Measurements from ENCODE around the gene IRF6. TPM values are rescaled to one million over a fixed set of nuclear protein-coding genes. Genes with fewer than 3 reads are reported as not detected.

Gene IRF6
- total RNA-seq, 4 donors from 2014 or later, result 0.46 to 1.2 (median 0.75) TPM

DNA sequence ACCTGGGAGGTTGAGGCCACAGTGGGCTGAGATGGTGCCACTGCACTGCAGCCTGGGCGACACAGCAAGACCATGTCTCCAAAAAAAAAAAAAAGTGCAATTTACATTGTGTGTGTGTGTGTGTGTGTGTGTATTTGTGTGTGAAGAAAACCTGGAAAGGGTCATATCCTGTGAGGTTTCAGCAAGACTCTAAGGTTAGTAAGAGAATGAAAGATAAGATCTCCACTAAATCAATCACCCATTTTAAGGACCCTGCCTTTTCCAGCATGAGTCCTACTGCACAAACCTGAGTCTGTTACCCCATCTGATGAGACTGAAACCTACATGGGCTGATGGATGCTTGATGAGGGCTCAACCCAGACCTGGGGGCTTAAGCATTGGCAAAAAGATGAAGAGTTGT is 16.7 kb downstream of the IRF6 start:
- 67% methylated on average over 1 of the region's 1 CpG for WGBS
- intact Hi-C loops (cut with DNase I), result no loop called here
- Histone ChIP-seq H3K36me3 (peaks cover 0 to 43% (median 0%) of the 10 kb centered on the region in 4 donors), H3K27ac (replicated peaks in 1 of 4) (peak overlapping the region in 1 of 4 donors; percentile 81), H3K27me3 (no peaks in the 10 kb centered on the region), H3K4me3 (no peak overlapping the region), H3K9me3 (no peaks in the 10 kb centered on the region), H3K4me1 (peaks cover 19 to 34% (median 28%) of the 10 kb centered on the region in 4 donors)
- TF ChIP-seq POLR2AphosphoS5 (IDR thresholded peaks at IDR 0.05), result no peak
- no peak for TF ChIP-seq POLR2A (IDR thresholded peaks at IDR 0.05; ENCODE audit: low read depth)
- TF ChIP-seq, protein P1, sequence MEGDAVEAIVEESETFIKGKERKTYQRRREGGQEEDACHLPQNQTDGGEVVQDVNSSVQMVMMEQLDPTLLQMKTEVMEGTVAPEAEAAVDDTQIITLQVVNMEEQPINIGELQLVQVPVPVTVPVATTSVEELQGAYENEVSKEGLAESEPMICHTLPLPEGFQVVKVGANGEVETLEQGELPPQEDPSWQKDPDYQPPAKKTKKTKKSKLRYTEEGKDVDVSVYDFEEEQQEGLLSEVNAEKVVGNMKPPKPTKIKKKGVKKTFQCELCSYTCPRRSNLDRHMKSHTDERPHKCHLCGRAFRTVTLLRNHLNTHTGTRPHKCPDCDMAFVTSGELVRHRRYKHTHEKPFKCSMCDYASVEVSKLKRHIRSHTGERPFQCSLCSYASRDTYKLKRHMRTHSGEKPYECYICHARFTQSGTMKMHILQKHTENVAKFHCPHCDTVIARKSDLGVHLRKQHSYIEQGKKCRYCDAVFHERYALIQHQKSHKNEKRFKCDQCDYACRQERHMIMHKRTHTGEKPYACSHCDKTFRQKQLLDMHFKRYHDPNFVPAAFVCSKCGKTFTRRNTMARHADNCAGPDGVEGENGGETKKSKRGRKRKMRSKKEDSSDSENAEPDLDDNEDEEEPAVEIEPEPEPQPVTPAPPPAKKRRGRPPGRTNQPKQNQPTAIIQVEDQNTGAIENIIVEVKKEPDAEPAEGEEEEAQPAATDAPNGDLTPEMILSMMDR (IDR thresholded peaks at IDR 0.05), result no peak
- TF ChIP-seq EP300 (IDR thresholded peaks at IDR 0.05), result no peak
- no peak for DNase-seq (ENCODE audit: extremely low spot score)

DNA sequence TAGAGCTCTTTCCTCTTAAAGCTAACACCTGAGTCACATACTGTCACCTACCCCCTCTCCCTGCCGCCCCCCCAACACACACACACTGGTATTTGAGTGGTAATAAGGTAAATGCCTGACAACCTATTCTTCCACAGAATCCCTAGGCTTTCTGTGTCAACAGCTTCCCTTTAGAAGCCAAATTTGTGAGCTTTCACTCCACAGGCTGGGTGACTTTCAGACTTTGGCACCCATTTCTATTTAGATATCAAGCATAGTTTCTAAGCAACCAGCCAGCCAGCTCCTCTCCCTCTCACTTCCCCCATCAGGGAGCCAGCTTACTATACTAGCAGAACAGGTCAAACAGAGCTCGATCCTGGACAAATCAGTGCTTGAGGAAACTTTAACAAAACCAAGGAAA is 18.4 kb downstream of the IRF6 start:
- H3K27me3 ChIP-seq, result no peaks in the 10 kb centered on the region
- intact Hi-C loops (cut with DNase I), result loop anchor here (2.0 kb wide), 1 partner anchor 39 kb away; the partner anchor contains the start of gene UTP25
- no peak overlapping the region for H3K4me3 ChIP-seq
- no peak for DNase-seq (ENCODE audit: extremely low spot score)
- peaks cover 32 to 46% (median 39%) of the 10 kb centered on the region in 4 donors for H3K4me1 ChIP-seq
- H3K9me3 ChIP-seq, result no peaks in the 10 kb centered on the region
- H3K36me3 ChIP-seq, result peaks cover 0 to 30% (median 0%) of the 10 kb centered on the region in 4 donors
- TF ChIP-seq POLR2AphosphoS5 (IDR thresholded peaks at IDR 0.05) (peak in 1 of 2 donors; percentile 22), POLR2A (IDR thresholded peaks at IDR 0.05; ENCODE audit: low read depth) (no peak), EP300 (IDR thresholded peaks at IDR 0.05) (no peak)
- TF ChIP-seq, protein P1 (IDR thresholded peaks at IDR 0.05), result no peak
- H3K27ac ChIP-seq (replicated peaks in 1 of 4), result peak overlapping the region; percentile 74 to 81 (median 79)
- WGBS, result 28% methylated on average over 2 of the region's 2 CpGs

DNA sequence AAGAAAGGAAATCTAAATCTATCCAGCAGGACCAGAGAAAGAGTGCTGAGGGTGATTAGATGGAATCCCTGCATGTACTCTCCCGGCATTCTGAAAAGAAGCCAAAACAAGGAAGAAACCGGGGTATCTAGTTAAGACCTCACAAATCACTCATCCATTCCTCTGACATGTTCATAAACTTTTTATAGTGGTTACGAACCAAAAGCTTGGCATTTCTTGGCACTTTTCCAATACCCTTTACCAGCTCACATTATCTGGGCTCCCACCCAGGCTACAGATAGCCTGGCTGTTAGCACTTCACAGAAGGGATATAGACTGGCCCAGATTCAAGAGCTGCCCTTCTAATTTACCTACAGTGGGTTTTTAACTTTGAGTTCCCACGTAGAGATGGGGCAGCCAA is 19.8 kb downstream of the IRF6 start:
- WGBS, result 46% methylated on average over 4 of the region's 4 CpGs
- H3K9me3 ChIP-seq, result no peaks in the 10 kb centered on the region
- no peak for DNase-seq (ENCODE audit: extremely low spot score)
- H3K27me3 ChIP-seq, result no peaks in the 10 kb centered on the region
- H3K36me3 ChIP-seq, result peaks cover 0 to 19% (median 0%) of the 10 kb centered on the region in 4 donors
- H3K27ac ChIP-seq (replicated peaks in 1 of 4), result peak overlapping the region; percentile 74 to 81 (median 79)
- H3K4me1 ChIP-seq, result peaks cover 32 to 46% (median 39%) of the 10 kb centered on the region in 4 donors
- intact Hi-C loops (cut with DNase I), result loop anchor here (2.0 kb wide), 1 partner anchor 41 kb away; the partner anchor contains the start of gene UTP25
- TF ChIP-seq, protein P1 (IDR thresholded peaks at IDR 0.05), result no peak
- TF ChIP-seq EP300 (IDR thresholded peaks at IDR 0.05) (no peak), POLR2A (IDR thresholded peaks at IDR 0.05; ENCODE audit: low read depth) (no peak), POLR2AphosphoS5 (IDR thresholded peaks at IDR 0.05) (no peak)
- no peak overlapping the region for H3K4me3 ChIP-seq

DNA sequence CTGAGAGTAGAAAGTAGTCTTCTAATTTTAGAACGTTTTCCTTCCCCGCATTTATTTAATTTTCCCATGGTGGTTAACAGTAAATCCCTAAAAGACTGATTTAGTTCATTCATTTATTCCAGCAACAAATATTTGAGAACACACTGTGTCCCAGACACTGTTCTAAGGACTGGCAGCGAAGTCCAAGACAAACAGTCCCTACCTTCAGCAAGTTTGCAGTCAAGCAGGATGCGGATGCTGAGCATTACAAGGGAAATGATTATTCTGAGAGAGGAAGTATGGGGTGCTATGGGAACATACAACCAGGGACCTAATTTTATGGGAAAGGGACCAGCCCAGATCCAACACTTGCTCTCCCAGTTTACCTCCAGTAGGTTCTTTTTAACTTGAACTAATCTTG is 20.4 kb downstream of the IRF6 start:
- 94% methylated on average over 4 of the region's 4 CpGs for WGBS
- H3K9me3 ChIP-seq, result no peaks in the 10 kb centered on the region
- intact Hi-C loops (cut with DNase I), result no loop called here
- DNase-seq (ENCODE audit: extremely low spot score), result no peak
- peaks cover 0 to 19% (median 0%) of the 10 kb centered on the region in 4 donors for H3K36me3 ChIP-seq
- H3K4me3 ChIP-seq, result no peak overlapping the region
- no peaks in the 10 kb centered on the region for H3K27me3 ChIP-seq
- H3K27ac ChIP-seq (replicated peaks in 1 of 4), result peak overlapping the region in 2 of 4 donors; percentile 74 to 88
- H3K4me1 ChIP-seq, result peaks cover 32 to 46% (median 39%) of the 10 kb centered on the region in 4 donors
- TF ChIP-seq POLR2AphosphoS5 (IDR thresholded peaks at IDR 0.05), result no peak
- no peak for TF ChIP-seq POLR2A (IDR thresholded peaks at IDR 0.05; ENCODE audit: low read depth)
- TF ChIP-seq EP300 (IDR thresholded peaks at IDR 0.05), result no peak
- TF ChIP-seq, protein P1 (IDR thresholded peaks at IDR 0.05), result no peak
